OCI-LY1 (cell line): Measurements from ENCODE around the gene MAP2K7.

Source experiments
- EZH2 ChIP-seq: fragments of 200-600 bp; sonication (generic), shearing (Covaris generic); IDR thresholded peaks from 2 replicates; pipeline ENCODE4 v1.8.0; 2017; ENCODE audit warnings: borderline replicate concordance, mixed run types, mild to moderate bottlenecking, antibody characterized with exemption, low read length, moderate library complexity, mixed read lengths
- TF ChIP-seq, protein P1 (sequence below): fragments of 200-600 bp; sonication (generic), shearing (Covaris generic); IDR thresholded peaks from 2 replicates; pipeline ENCODE4 v1.5.1; 2017; ENCODE audit warnings: mild to moderate bottlenecking, antibody characterized with exemption, low read length, moderate library complexity, mixed read lengths

DNA sequence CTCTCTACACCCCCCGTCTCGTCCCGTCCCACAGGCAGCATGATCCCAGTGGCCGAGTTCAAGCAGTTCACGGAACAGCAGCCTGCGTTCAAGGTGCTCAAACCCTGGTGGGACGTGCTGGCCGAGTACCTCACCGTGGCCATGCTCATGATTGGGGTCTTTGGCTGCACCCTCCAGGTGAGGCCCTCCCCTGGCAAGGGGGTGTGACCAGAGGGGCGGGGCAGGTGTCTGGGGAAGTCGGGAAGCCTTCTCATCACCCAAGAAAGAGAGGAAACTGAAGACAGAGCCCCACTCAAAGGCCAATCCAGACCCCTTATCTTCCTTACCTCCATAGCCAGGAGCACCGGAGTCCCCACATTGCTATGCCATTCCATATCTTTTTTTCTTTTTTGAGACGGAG is 8.1 kb upstream of the MAP2K7 start:
- TF ChIP-seq, protein P1, sequence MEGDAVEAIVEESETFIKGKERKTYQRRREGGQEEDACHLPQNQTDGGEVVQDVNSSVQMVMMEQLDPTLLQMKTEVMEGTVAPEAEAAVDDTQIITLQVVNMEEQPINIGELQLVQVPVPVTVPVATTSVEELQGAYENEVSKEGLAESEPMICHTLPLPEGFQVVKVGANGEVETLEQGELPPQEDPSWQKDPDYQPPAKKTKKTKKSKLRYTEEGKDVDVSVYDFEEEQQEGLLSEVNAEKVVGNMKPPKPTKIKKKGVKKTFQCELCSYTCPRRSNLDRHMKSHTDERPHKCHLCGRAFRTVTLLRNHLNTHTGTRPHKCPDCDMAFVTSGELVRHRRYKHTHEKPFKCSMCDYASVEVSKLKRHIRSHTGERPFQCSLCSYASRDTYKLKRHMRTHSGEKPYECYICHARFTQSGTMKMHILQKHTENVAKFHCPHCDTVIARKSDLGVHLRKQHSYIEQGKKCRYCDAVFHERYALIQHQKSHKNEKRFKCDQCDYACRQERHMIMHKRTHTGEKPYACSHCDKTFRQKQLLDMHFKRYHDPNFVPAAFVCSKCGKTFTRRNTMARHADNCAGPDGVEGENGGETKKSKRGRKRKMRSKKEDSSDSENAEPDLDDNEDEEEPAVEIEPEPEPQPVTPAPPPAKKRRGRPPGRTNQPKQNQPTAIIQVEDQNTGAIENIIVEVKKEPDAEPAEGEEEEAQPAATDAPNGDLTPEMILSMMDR: no peak
- no peak for TF ChIP-seq EZH2
